Effector memory CD8-positive, alpha-beta T cell (primary cell): Measurements from ENCODE around the gene NSUN3.
"Not testable (repeated sequence)": the region's sequence is repeated elsewhere in the genome, so short reads cannot be mapped to it uniquely, and the experiment has no call there.

Source experiments
- ATAC-seq: fragments of 150-1000 bp; cut with Tn5 transposase; replicated peaks from 2 replicates; pipeline ENCODE4 v1.10.0; 2021; ENCODE audit warnings: mild to moderate bottlenecking, moderate library complexity
- DNase-seq, 3 experiments: peaks; one replicate each; pipeline ENCODE4 v3.0.0; 2021
- H3K27ac Mint-ChIP-seq, 2 donors: one replicate each; pipeline ENCODE4 v1.8.0; 2022; ENCODE audit warnings: mild to moderate bottlenecking in 2 of 2, mixed read lengths in 2 of 2, moderate library complexity in 2 of 2
- H3K27me3 Mint-ChIP-seq, 2 donors: one replicate each; pipeline ENCODE4 v1.8.0; 2022; ENCODE audit warnings: mixed read lengths in 2 of 2
- H3K36me3 Mint-ChIP-seq: one replicate; pipeline ENCODE4 v1.8.0; 2022; ENCODE audit warnings: mild to moderate bottlenecking, moderate library complexity, mixed read lengths; ENCODE audit not compliant: insufficient read depth
- H3K4me1 Mint-ChIP-seq, 2 donors: one replicate each; pipeline ENCODE4 v1.8.0; 2022; ENCODE audit warnings: low read depth in 2 of 2, mixed read lengths in 2 of 2
- H3K4me3 Mint-ChIP-seq, 2 donors: one replicate each; pipeline ENCODE4 v1.8.0; 2022; ENCODE audit warnings: mild to moderate bottlenecking in 2 of 2, mixed read lengths in 2 of 2, moderate library complexity in 2 of 2
- H3K9me3 Mint-ChIP-seq, 2 donors: one replicate each; pipeline ENCODE4 v1.8.0; 2022; ENCODE audit warnings: mixed read lengths in 2 of 2

NSUN3 gene

DNA sequence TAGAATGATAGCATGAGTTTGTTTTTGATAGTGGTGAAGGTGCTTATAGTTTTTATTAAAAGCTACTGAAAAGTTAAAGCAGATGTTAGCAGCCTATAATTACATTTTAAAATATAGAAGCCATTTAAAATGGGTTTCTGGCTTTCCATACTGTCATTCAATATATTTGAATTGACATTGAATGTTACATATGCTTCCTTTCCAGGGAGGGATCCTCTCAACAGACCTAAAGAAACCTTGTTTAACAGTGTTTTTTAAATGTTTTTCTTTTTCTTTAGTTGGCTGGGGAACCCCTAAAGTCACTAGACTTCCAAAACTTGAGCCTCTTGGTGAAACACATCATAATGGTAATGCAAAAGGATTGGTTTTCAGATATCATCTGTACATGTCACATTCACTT, 12.3 kb upstream of the NSUN3 start:
- Mint-ChIP-seq H3K9me3 (no peaks in the 10 kb centered on the region), H3K4me3 (no peak overlapping the region), H3K27me3 (no peaks in the 10 kb centered on the region), H3K36me3 (no peaks in the 10 kb centered on the region), H3K27ac (no peak overlapping the region), H3K4me1 (no peaks in the 10 kb centered on the region)
- DNase-seq (no peak), ATAC-seq (no peak)

DNA sequence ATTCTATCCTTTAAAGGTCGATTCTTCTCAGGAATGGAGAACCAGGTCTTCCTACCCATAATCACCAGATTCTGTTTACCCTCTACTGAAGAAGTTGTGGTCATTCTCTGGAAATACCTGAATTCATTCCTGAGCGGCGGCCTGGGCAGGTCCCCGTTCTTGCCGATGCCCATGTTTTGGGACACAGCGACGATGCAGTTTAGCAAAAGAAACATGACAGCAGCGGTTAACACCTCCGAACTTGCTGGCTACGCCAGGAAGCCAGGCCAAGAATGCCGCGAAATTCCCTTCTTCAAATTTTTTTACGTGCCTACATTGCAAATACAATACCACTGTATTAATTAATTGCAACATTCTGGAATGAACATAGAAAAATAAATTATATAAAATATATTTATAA, 1.6 kb upstream of the NSUN3 start:
- Mint-ChIP-seq H3K27me3 (no peaks in the 10 kb centered on the region), H3K27ac (no peak overlapping the region)
- ATAC-seq, result no peak

DNA sequence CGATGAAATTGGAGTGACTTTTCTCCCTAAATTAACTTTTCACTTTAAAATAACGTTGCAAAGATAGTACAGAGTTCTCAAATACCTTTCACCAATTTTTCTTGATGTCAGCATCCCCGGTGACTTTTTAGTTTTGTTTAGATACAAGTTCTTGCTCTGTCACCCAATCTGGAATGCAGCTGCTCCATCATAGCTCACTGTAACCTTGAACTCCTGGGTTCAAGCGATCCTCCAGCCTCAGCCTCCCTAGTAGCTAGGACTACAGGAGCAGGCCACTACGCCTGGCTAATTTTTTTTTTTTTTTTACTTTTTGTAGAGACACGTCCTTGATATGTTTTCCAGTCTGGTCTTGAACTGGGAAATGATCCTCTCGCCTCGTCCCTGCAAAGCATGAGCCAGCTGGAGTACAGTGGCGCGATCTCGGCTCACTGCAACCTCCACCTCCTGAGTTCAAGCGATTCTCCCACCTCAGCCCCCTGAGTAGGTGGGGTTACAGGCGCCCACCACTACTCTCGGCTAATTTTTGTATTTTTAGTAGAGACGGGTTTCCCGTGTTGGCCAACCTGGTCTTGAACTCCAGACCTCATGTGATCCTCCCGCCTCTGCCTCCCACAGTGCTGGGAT, 747 bp downstream of the NSUN3 start:
- Mint-ChIP-seq H3K9me3 (no peaks in the 10 kb centered on the region), H3K27me3 (no peaks in the 10 kb centered on the region), H3K4me1 (peaks cover 40 to 50% of the 10 kb centered on the region in 2 donors), H3K4me3 (peak overlapping the region; percentile 99), H3K27ac (peak overlapping the region; percentile 99 to 100), H3K36me3 (peaks cover 30% of the 10 kb centered on the region)
- DNase-seq (peak in 1 of 3 experiments; percentile 15), ATAC-seq (no peak)

More for the DNA sequence above, 1.6 kb upstream of the NSUN3 start:
- Mint-ChIP-seq H3K9me3 (no peaks in the 10 kb centered on the region), H3K4me3 (no peak overlapping the region), H3K36me3 (peaks cover 19% of the 10 kb centered on the region), H3K4me1 (peaks cover 29 to 36% of the 10 kb centered on the region in 2 donors)
- DNase-seq, result no peak

DNA sequence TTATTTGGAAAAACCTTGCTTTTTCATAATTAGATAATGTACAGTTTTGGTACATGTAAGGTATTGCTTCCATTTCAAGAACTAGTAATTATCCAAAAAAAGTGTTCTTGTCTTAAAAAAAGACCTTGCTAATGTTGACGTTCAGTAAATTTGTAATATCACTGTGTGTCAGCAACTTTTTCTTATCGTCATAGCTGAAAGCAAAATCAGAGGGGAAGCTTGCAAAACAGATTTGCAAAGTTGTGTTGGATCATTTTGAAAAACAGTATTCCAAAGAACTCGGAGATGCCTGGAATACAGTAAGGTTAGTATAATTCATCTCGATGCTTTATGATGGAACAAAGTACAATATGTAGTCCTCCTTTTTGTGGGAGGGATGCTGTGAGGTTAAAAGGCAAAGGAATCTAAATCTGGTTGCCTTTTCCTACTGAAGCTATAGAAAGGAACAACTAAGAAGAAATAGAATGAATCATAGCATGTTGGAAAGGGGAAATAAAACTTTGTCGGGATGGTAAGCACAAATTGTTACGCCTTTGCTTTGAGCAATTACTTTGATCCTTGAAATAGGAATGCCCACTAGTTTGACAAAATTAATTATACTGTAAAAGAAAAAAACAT, 1.5 kb downstream of the NSUN3 start:
- peak overlapping the region; percentile 99 for H3K4me3 Mint-ChIP-seq
- H3K36me3 Mint-ChIP-seq, result peaks cover 30% of the 10 kb centered on the region
- H3K4me1 Mint-ChIP-seq, result peaks cover 41 to 55% of the 10 kb centered on the region in 2 donors
- ATAC-seq (no peak), DNase-seq (no peak)
- H3K27ac Mint-ChIP-seq, result peak overlapping the region; percentile 99 to 100
- no peaks in the 10 kb centered on the region for H3K9me3 Mint-ChIP-seq
- H3K27me3 Mint-ChIP-seq, result no peaks in the 10 kb centered on the region

DNA sequence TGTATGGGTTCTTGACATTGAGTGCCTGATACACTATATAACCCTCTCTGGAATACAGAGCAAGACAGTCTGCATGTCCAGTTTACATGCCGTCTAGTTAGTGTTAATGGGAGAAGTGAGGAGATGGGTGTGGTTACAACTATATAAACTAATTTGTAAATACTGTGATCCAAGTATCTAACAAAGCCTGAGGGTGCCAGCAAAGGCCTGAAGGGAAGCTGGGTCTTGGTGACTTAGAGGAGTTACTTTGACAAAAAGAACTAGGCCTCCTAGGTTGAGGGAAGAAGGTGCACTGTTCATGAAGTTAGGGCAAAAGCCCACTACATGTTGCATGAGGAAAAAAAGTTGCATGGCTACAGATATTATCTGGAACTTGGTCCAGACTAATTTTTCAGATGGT, 2.3 kb downstream of the NSUN3 start:
- Mint-ChIP-seq H3K36me3 (peaks cover 34% of the 10 kb centered on the region), H3K4me1 (peaks cover 41 to 59% of the 10 kb centered on the region in 2 donors), H3K27ac (peak overlapping the region in 1 of 2 donors; percentile 38)

DNA sequence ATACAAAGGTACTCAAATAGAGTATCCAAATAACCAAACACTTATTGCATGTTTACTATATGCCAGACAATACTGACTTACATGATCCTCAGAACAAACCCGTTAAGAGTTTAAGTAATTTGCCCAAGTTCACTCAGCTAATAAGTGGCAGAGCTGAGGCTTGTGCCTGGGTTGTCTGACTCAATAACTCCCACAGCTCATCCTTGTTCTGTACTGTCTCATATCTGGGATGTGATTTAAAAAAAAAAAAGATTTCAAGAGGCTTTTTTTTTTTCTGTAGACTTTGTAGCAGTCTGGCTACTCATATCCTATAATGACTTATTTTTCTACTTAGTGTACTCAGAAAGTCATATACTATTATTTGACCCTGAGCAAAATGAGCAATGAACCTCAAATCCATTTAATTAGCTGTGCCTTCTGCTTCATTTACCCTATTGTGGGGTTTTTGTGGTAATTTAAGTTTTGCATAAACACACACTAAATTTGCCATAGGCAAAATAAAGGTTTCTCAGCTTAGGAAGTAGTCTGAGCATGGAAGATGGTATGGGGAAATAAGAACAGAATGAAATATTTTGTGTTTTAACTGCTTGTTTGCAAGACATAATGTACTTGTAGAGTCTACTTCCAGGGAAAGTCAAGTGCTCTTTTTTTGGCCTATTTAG, 3.1 kb downstream of the NSUN3 start:
- Mint-ChIP-seq H3K27me3 (no peaks in the 10 kb centered on the region), H3K4me3 (no peak overlapping the region), H3K9me3 (no peaks in the 10 kb centered on the region), H3K4me1 (peaks cover 39 to 55% of the 10 kb centered on the region in 2 donors), H3K27ac (peak overlapping the region; percentile 48 to 77), H3K36me3 (peaks cover 36% of the 10 kb centered on the region)
- ATAC-seq (no peak), DNase-seq (no peak)

More for the DNA sequence above, 2.3 kb downstream of the NSUN3 start:
- no peaks in the 10 kb centered on the region for H3K27me3 Mint-ChIP-seq
- ATAC-seq (no peak), DNase-seq (no peak)
- peak overlapping the region in 1 of 2 donors; percentile 21 for H3K4me3 Mint-ChIP-seq
- H3K9me3 Mint-ChIP-seq, result no peaks in the 10 kb centered on the region

DNA sequence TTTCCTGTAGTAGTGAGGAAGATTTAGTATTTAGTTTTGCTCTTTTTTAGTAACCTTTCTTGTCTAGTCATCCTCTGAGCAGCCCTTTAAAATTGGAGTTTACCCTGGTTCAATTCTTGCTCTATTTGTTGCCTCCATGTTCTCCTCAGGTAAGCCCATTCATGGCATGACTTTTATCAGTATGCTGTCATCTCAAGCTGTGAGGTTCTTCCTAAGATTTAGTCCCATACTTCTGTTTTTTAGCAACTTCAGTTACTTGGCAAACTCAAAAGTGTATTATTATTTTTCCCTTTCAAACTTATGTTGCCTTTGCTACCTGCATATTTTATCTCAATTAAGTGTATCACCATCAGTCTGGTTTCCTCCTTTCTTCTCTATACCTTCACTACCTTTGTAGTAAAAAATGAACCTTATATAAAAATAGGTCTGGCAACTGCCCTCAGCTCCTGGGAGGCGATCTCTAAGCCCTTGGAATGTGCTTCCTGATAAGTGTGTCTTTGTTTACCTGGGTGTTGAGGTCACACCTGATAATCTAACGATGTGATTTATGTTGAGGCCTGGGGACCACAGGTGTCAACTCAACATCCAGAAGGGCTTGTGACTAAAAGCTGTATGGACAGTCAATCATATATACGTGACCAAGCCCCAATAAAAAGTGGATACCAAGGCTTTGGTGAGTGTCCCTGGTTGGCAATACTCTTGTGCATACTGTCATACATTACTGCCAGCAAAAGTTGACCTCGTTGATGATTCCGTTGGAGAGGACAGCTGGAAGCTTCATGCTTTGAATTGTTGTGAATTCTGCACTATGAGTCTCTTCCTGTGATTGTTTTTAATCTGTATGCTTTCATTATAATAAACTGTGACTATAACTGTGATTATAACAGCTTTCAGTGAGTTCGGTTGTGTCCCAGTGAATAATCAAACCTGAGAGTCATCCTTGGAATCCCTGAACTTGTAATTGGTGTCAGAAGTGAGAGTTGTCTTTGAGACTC, 3.9 kb downstream of the NSUN3 start:
- H3K27me3 Mint-ChIP-seq, result no peaks in the 10 kb centered on the region
- ATAC-seq (no peak), DNase-seq (no peak)
- H3K4me1 Mint-ChIP-seq, result peaks cover 42 to 54% of the 10 kb centered on the region in 2 donors
- H3K4me3 Mint-ChIP-seq, result no peak overlapping the region
- no peaks in the 10 kb centered on the region for H3K9me3 Mint-ChIP-seq
- H3K27ac Mint-ChIP-seq, result peak overlapping the region; percentile 48 to 77
- H3K36me3 Mint-ChIP-seq, result peaks cover 36% of the 10 kb centered on the region

DNA sequence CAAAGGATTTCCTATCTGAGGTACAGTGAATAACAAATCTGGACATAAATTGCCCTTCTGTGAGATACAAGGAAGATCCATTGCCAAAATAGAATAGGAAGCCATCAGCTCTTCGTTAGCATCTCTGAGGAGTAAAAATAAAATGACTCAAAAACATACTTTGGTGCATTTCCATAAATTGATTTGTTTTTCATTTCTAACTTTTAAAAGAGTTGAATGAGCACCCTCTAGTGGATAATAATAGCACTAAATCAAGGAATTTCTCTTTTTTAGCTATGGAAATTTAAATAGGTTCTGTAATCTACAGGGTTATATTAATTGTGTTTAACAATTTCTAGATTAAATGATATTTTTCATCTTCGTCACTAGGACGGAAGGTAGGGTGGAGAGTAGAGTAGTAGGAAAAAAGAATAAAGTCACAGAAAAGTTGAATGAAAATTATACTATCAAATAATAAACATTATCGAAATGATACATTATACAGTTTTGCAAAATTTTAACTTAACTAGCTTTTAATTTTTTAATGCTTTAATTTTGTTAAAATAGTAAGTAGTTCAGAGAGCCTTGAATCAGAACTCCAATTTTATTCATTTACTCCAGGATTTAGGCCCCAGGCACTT, 6.4 kb downstream of the NSUN3 start:
- H3K4me3 Mint-ChIP-seq, result no peak overlapping the region
- peaks cover 23% of the 10 kb centered on the region for H3K36me3 Mint-ChIP-seq
- peak overlapping the region in 1 of 2 donors; percentile 74 for H3K27ac Mint-ChIP-seq

DNA sequence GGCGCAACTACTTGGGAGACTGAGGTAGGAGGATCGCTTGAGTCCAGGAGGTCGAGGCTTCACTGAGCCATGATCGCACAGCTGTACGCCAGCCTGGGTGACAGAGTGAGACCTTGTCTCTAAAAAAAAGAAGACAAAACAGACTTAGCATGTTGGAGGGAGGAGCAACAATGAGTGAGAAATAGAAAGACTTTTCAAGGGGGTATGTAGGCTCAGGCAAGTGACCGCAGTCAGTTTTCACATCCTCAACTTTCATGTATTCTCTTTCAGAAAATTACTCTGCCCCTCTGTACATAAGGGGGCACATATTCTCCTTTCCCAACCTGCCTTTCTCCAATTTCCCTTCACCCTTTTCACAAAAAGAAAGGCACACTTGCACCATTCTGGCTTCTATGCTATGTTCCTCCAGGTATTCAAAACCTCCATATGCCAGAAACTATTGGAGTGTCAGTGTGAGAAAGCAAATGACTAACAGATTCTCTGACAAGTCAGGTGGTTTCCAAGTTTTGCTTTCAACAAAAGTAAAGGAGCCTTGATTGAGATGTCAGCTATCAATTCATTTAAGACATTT, 7.6 kb downstream of the NSUN3 start:
- no peaks in the 10 kb centered on the region for H3K9me3 Mint-ChIP-seq
- H3K27me3 Mint-ChIP-seq, result no peaks in the 10 kb centered on the region
- H3K27ac Mint-ChIP-seq, result peak overlapping the region; percentile 15 to 32
- DNase-seq (no peak), ATAC-seq (no peak)
- H3K36me3 Mint-ChIP-seq, result peaks cover 23% of the 10 kb centered on the region
- peaks cover 37 to 47% of the 10 kb centered on the region in 2 donors for H3K4me1 Mint-ChIP-seq
- no peak overlapping the region for H3K4me3 Mint-ChIP-seq

More for the DNA sequence above, 6.4 kb downstream of the NSUN3 start:
- no peaks in the 10 kb centered on the region for H3K27me3 Mint-ChIP-seq
- no peaks in the 10 kb centered on the region for H3K9me3 Mint-ChIP-seq
- DNase-seq, result no peak
- ATAC-seq, result no peak
- H3K4me1 Mint-ChIP-seq, result peaks cover 37 to 53% of the 10 kb centered on the region in 2 donors

DNA sequence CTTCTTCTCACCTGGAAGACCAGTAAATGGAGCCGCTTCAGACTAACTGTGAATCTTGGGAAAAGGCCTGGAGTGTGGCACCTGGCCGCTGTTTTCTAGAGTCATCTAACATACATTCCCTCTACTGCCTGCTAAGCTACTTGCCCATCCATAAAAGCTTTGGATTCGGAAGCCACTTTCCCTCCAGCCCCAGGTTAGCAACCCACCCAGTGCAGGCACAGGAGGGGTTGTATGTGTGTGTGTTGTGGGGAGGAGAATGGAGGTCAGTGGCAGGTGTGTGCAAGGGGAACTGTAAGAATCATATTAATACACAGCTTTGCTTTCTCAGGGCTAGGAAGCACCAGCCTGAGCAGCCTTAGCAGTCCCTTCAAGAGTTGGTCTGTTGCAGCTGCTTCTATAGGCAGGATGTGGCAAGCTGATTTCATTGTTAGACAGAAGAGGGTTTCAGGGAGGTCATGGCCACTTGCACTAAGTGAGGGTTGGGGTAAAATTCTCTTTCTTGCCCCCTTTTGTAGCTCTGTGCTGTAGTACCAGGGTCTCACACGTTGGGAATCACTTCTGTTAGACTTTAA, 8.9 kb downstream of the NSUN3 start:
- Mint-ChIP-seq H3K36me3 (peaks cover 19% of the 10 kb centered on the region), H3K27me3 (no peaks in the 10 kb centered on the region), H3K27ac (peak overlapping the region in 1 of 2 donors; percentile 52), H3K9me3 (no peaks in the 10 kb centered on the region), H3K4me1 (peaks cover 32 to 35% of the 10 kb centered on the region in 2 donors), H3K4me3 (no peak overlapping the region)
- ATAC-seq, result no peak
- no peak for DNase-seq

DNA sequence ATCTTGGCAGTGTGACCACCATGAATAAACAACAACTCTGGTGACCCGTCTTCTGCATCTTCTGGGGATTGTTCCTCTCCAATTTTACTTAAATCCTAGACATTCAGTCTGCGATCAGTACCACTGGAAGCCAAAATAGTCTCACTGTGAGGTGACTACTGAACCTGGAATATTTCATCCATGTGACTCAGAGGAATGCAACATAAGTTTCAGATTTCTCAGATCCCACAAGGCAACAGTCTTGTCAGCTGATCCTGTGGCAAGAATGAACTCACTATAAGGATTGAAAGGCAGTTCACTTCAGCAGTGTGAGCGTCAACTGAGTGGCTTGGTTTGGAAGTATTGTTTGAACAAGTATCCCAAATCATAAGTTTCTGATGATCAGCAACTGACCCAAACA, 13.2 kb downstream of the NSUN3 start:
- DNase-seq, result no peak
- Mint-ChIP-seq H3K4me3 (no peak overlapping the region), H3K4me1 (peaks cover 44 to 54% of the 10 kb centered on the region in 2 donors), H3K27ac (no peak overlapping the region), H3K9me3 (no peaks in the 10 kb centered on the region), H3K36me3 (peaks cover 6% of the 10 kb centered on the region), H3K27me3 (no peaks in the 10 kb centered on the region)
- ATAC-seq, result no peak

DNA sequence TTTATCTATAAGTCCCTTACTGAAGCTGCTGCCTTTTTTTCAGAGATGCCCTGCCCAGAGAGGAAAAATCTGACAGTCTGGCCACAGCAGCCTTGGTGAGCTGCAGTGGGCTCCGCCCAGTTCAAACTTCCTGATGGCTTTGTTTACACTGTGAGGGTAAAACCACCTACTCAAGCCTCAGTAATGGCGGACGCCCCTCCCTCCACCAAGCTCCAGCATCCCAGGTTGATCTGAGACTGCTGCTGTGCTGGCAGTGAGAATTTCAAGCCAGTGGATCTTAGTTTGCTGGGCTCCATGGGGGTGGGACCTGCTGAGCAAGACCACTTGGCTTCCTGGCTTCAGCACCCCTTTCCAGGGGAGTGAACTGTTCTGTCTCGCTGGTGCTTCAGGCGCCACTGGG, 17.7 kb downstream of the NSUN3 start:
- H3K9me3 Mint-ChIP-seq, H3K27me3 Mint-ChIP-seq, H3K36me3 Mint-ChIP-seq, ATAC-seq, DNase-seq: not testable (repeated sequence)
- Mint-ChIP-seq H3K4me1 (peaks cover 39% of the 10 kb centered on the region in 2 donors), H3K4me3 (peak overlapping the region; percentile 3 to 37), H3K27ac (peak overlapping the region; percentile 13 to 71)
